ENCODE measurements around the gene CERS6. TPM values are rescaled to one million over a fixed set of nuclear protein-coding genes. Genes with fewer than 3 reads are reported as not detected.

Gene CERS6
- total and polyA plus RNA-seq, 4 donors = 4.3 to 25.8 (median 13.6) TPM

- TF ChIP-seq CTCF (IDR thresholded peaks at IDR 0.05; ENCODE audit: control extremely low read depth, extremely low read depth) = no peak
- peak overlapping the region in 1 of 2 donors; percentile 89 for H3K27ac ChIP-seq (ENCODE audit: low read depth in 1 of 2, low read length in 1 of 2)
- no peak overlapping the region for H3K9ac ChIP-seq (ENCODE audit: insufficient read depth in 1 of 2, low read length in 2 of 2)
- DNase-seq (no peak), ATAC-seq (ENCODE audit: insufficient read depth, low FRiP score) (no peak)
- 73 to 86% methylated on average over 1 of the region's 1 CpG for WGBS, 2 donors
- H3K9me3 ChIP-seq (ENCODE audit: control insufficient read depth in 4 of 4, insufficient read depth in 3 of 4, low read length in 3 of 4) = no peaks in the 10 kb centered on the region
- no peaks in the 10 kb centered on the region for H3K27me3 ChIP-seq (ENCODE audit: control insufficient read depth in 3 of 3, insufficient read depth in 3 of 3, low read length in 2 of 3)
- H3K4me3 ChIP-seq = no peak overlapping the region
- H3K36me3 ChIP-seq (ENCODE audit: control insufficient read depth in 4 of 4, insufficient read depth in 4 of 4, low read length in 4 of 4) = no peaks in the 10 kb centered on the region
- H3K4me1 ChIP-seq (ENCODE audit: control insufficient read depth in 5 of 5, insufficient read depth in 5 of 5, low read length in 5 of 5) = peaks cover 0 to 41% (median 0%) of the 10 kb centered on the region in 5 donors
Measured at GRCh38 chr2:168525716-168526446, 69.8 kb downstream of the CERS6 start.

- H3K9ac ChIP-seq (ENCODE audit: insufficient read depth in 1 of 2, low read length in 2 of 2) = no peak overlapping the region
- TF ChIP-seq CTCF (IDR thresholded peaks at IDR 0.05; ENCODE audit: control extremely low read depth, extremely low read depth) = no peak
- no peaks in the 10 kb centered on the region for H3K27me3 ChIP-seq (ENCODE audit: control insufficient read depth in 3 of 3, insufficient read depth in 3 of 3, low read length in 2 of 3)
- H3K9me3 ChIP-seq (ENCODE audit: control insufficient read depth in 4 of 4, insufficient read depth in 3 of 4, low read length in 3 of 4) = no peaks in the 10 kb centered on the region
- DNase-seq (peak in 1 of 3 donors; percentile 34), ATAC-seq (ENCODE audit: insufficient read depth, low FRiP score) (no peak)
- no peak overlapping the region for H3K4me3 ChIP-seq
- H3K4me1 ChIP-seq (ENCODE audit: control insufficient read depth in 5 of 5, insufficient read depth in 5 of 5, low read length in 5 of 5) = peaks cover 0 to 41% (median 0%) of the 10 kb centered on the region in 5 donors
- peak overlapping the region in 1 of 2 donors; percentile 91 for H3K27ac ChIP-seq (ENCODE audit: low read depth in 1 of 2, low read length in 1 of 2)
- no peaks in the 10 kb centered on the region for H3K36me3 ChIP-seq (ENCODE audit: control insufficient read depth in 4 of 4, insufficient read depth in 4 of 4, low read length in 4 of 4)
- WGBS, 2 donors = 69 to 72% methylated on average over 3 of the region's 3 CpGs
Measured at GRCh38 chr2:168526641-168527040, 70.6 kb downstream of the CERS6 start.

GRCh38 chr2:168528016-168528415 lies 71.9 kb downstream of the CERS6 start:
- peaks cover 0 to 38% (median 0%) of the 10 kb centered on the region in 5 donors for H3K4me1 ChIP-seq (ENCODE audit: control insufficient read depth in 5 of 5, insufficient read depth in 5 of 5, low read length in 5 of 5)
- no peaks in the 10 kb centered on the region for H3K27me3 ChIP-seq (ENCODE audit: control insufficient read depth in 3 of 3, insufficient read depth in 3 of 3, low read length in 2 of 3)
- no peak overlapping the region for H3K9ac ChIP-seq (ENCODE audit: insufficient read depth in 1 of 2, low read length in 2 of 2)
- H3K4me3 ChIP-seq = no peak overlapping the region
- ATAC-seq (ENCODE audit: insufficient read depth, low FRiP score) (no peak), DNase-seq (no peak)
- no peaks in the 10 kb centered on the region for H3K9me3 ChIP-seq (ENCODE audit: control insufficient read depth in 4 of 4, insufficient read depth in 3 of 4, low read length in 3 of 4)
- peak overlapping the region in 1 of 2 donors; percentile 91 for H3K27ac ChIP-seq (ENCODE audit: low read depth in 1 of 2, low read length in 1 of 2)
- H3K36me3 ChIP-seq (ENCODE audit: control insufficient read depth in 4 of 4, insufficient read depth in 4 of 4, low read length in 4 of 4) = no peaks in the 10 kb centered on the region
- TF ChIP-seq CTCF (IDR thresholded peaks at IDR 0.05; ENCODE audit: control extremely low read depth, extremely low read depth) = no peak

All from lung (tissue), 12 donors.